ENCODE measurements around the gene MYH9.

The MYH9 gene

GRCh38 chr22:36305813-36306212, 82.0 kb downstream of the MYH9 start:
- Histone ChIP-seq H3K9me2 (replicated peaks; ENCODE audit: insufficient read depth, low read length) (no peaks in the 10 kb centered on the region), H3K4me2 (ENCODE audit: low read depth, low read length) (no peak overlapping the region), H3K4me3 (ENCODE audit: low read length) (no peak overlapping the region), H3K79me2 (ENCODE audit: low read length) (peaks cover 68% of the 10 kb centered on the region), H3K36me3 (replicated peaks; ENCODE audit: insufficient read depth, low read length) (peaks cover 28% of the 10 kb centered on the region), H3K27me3 (replicated peaks; ENCODE audit: insufficient read depth, low read length) (no peaks in the 10 kb centered on the region), H3K27ac (ENCODE audit: low read length) (no peak overlapping the region), H3K4me1 (ENCODE audit: low read length) (no peaks in the 10 kb centered on the region), H2AFZ (ENCODE audit: low read length) (no peak overlapping the region), H3K9me3 (replicated peaks; ENCODE audit: insufficient read depth, low read length) (no peaks in the 10 kb centered on the region), H3K9ac (ENCODE audit: low read length) (no peak overlapping the region), H3F3A (ENCODE audit: insufficient read depth, low read length) (peaks cover 14% of the 10 kb centered on the region), H4K20me1 (ENCODE audit: insufficient read depth, low read length) (no peaks in the 10 kb centered on the region; the same call in 1 of the 2 replicates)
- no peak for DNase-seq
- TF ChIP-seq EZH2phosphoT487 (IDR thresholded peaks at IDR 0.05; ENCODE audit: low read length) (no peak), EZH2 (optimal IDR thresholded peaks at IDR 0.05; ENCODE audit: low read depth, low read length) (no peak)
- TF ChIP-seq, protein P1, sequence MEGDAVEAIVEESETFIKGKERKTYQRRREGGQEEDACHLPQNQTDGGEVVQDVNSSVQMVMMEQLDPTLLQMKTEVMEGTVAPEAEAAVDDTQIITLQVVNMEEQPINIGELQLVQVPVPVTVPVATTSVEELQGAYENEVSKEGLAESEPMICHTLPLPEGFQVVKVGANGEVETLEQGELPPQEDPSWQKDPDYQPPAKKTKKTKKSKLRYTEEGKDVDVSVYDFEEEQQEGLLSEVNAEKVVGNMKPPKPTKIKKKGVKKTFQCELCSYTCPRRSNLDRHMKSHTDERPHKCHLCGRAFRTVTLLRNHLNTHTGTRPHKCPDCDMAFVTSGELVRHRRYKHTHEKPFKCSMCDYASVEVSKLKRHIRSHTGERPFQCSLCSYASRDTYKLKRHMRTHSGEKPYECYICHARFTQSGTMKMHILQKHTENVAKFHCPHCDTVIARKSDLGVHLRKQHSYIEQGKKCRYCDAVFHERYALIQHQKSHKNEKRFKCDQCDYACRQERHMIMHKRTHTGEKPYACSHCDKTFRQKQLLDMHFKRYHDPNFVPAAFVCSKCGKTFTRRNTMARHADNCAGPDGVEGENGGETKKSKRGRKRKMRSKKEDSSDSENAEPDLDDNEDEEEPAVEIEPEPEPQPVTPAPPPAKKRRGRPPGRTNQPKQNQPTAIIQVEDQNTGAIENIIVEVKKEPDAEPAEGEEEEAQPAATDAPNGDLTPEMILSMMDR (IDR thresholded peaks at IDR 0.05; ENCODE audit: low read length) = no peak

DNA sequence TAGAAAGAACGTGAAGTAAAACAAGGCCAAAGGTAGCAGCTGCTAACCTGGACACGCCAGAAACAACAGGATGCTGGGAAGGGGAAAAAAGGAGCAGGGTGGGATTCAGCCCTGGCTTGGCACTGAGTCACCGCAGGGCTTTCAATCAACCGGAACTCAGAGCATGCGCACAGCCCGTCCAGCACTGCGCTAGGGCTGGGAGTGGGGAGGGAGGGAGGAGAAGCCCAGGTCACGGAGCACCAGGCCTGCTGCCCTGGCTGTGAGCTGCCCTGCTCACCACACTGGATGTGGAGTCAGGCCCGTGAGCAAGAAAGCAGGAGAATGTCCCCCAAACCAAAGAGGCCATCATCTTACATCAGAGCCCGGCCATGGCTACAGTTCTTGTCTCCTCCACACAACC, 83.3 kb downstream of the MYH9 start:
- H2AFZ ChIP-seq (ENCODE audit: low read length) = no peak overlapping the region
- peaks cover 14% of the 10 kb centered on the region for H3F3A ChIP-seq (ENCODE audit: insufficient read depth, low read length)
- H3K4me1 ChIP-seq (ENCODE audit: low read length) = no peaks in the 10 kb centered on the region
- peaks cover 69% of the 10 kb centered on the region for H3K79me2 ChIP-seq (ENCODE audit: low read length)
- H3K27me3 ChIP-seq (replicated peaks; ENCODE audit: insufficient read depth, low read length) = no peaks in the 10 kb centered on the region
- no peak overlapping the region for H3K9ac ChIP-seq (ENCODE audit: low read length)
- no peaks in the 10 kb centered on the region for H3K9me2 ChIP-seq (replicated peaks; ENCODE audit: insufficient read depth, low read length)
- peaks cover 42% of the 10 kb centered on the region for H3K36me3 ChIP-seq (replicated peaks; ENCODE audit: insufficient read depth, low read length)
- H3K27ac ChIP-seq (ENCODE audit: low read length) = no peak overlapping the region
- H3K4me3 ChIP-seq (ENCODE audit: low read length) = no peak overlapping the region
- H3K9me3 ChIP-seq (replicated peaks; ENCODE audit: insufficient read depth, low read length) = no peaks in the 10 kb centered on the region
- TF ChIP-seq, protein P1 (IDR thresholded peaks at IDR 0.05; ENCODE audit: low read length) = no peak
- no peak for DNase-seq
- H4K20me1 ChIP-seq (ENCODE audit: insufficient read depth, low read length) = no peaks in the 10 kb centered on the region; the same call in 1 of the 2 replicates
- no peak overlapping the region for H3K4me2 ChIP-seq (ENCODE audit: low read depth, low read length)

GRCh38 chr22:36303874-36304273, 83.9 kb downstream of the MYH9 start:
- Histone ChIP-seq H4K20me1 (ENCODE audit: insufficient read depth, low read length) (no peaks in the 10 kb centered on the region), H3K79me2 (ENCODE audit: low read length) (peaks cover 69% of the 10 kb centered on the region), H3K4me2 (ENCODE audit: low read depth, low read length) (no peak overlapping the region), H3K27me3 (replicated peaks; ENCODE audit: insufficient read depth, low read length) (no peaks in the 10 kb centered on the region), H3K9ac (ENCODE audit: low read length) (no peak overlapping the region), H3K9me3 (replicated peaks; ENCODE audit: insufficient read depth, low read length) (no peaks in the 10 kb centered on the region), H3K27ac (ENCODE audit: low read length) (no peak overlapping the region), H3K36me3 (replicated peaks; ENCODE audit: insufficient read depth, low read length) (peaks cover 40% of the 10 kb centered on the region), H3K4me3 (ENCODE audit: low read length) (no peak overlapping the region), H3K4me1 (ENCODE audit: low read length) (no peaks in the 10 kb centered on the region), H3K9me2 (replicated peaks; ENCODE audit: insufficient read depth, low read length) (no peaks in the 10 kb centered on the region), H3F3A (ENCODE audit: insufficient read depth, low read length) (peaks cover 14% of the 10 kb centered on the region), H2AFZ (ENCODE audit: low read length) (no peak overlapping the region)
- no peak for DNase-seq
- TF ChIP-seq EZH2 (optimal IDR thresholded peaks at IDR 0.05; ENCODE audit: low read depth, low read length) (no peak), EZH2phosphoT487 (IDR thresholded peaks at IDR 0.05; ENCODE audit: low read length) (no peak)
- TF ChIP-seq, protein P1 (IDR thresholded peaks at IDR 0.05; ENCODE audit: low read length) = no peak
